ENCODE data around the gene BCL2L14.
"Not testable (repeated sequence)": the region's sequence is repeated elsewhere in the genome, so short reads cannot be mapped to it uniquely, and the experiment has no call there.

BCL2L14 gene

GRCh38 chr12:12097891-12098690 is 27.4 kb downstream of the BCL2L14 start:
- no peak for TF ChIP-seq CTCF (IDR thresholded peaks at IDR 0.05; ENCODE audit: insufficient read depth, low read depth, low read length, missing control alignments)
- H3K4me3 ChIP-seq (ENCODE audit: low read depth, low read length), result no peak overlapping the region
- DNase-seq (ENCODE audit: low read depth), result no peak

DNA sequence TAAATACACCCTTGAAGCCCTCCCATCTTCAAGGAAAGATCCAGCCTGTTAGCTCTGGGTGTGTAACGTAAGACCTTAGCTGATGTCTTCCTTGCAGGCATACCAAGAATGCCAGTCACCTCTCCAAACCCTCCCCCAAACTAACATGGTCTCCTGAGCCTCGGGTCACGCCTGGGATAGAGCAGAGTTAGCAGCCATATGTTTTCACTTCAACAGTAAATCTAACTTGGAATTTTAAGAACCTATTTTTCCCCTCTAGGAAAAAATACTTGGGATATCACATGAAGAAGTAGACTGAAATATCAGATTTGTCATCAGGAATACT is 27.9 kb downstream of the BCL2L14 start:
- no peak for TF ChIP-seq CTCF (IDR thresholded peaks at IDR 0.05; ENCODE audit: insufficient read depth, low read depth, low read length, missing control alignments)
- DNase-seq (ENCODE audit: low read depth), result no peak
- no peak overlapping the region for H3K4me3 ChIP-seq (ENCODE audit: low read depth, low read length)

DNA sequence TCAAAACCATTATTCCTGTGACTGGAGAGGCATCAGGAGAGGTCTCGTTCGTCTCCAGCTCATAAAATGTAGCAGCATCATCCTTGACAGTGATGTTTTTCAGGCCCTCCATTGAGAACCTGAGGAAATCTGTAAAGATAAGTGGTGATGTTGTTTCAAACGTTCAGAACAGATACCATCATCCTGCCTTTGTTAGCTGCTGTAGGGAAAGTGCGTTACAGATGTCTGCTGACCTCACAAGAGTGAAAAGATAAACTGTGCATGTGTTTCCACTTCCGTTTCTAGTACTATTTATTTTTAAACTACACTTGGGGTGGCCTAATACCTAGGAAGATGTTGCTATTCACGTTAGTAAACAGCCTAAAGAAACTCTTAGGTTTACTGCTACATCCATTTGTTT is 28.4 kb downstream of the BCL2L14 start:
- TF ChIP-seq CTCF (IDR thresholded peaks at IDR 0.05; ENCODE audit: insufficient read depth, low read depth, low read length, missing control alignments), result no peak
- DNase-seq (ENCODE audit: low read depth), result no peak
- H3K4me3 ChIP-seq (ENCODE audit: low read depth, low read length), result no peak overlapping the region

GRCh38 chr12:12107678-12108077 is 36.9 kb downstream of the BCL2L14 start:
- H3K4me3 ChIP-seq (ENCODE audit: low read depth, low read length), result no peak overlapping the region
- DNase-seq (ENCODE audit: low read depth), result no peak
- TF ChIP-seq CTCF (IDR thresholded peaks at IDR 0.05; ENCODE audit: insufficient read depth, low read depth, low read length, missing control alignments), result no peak

DNA sequence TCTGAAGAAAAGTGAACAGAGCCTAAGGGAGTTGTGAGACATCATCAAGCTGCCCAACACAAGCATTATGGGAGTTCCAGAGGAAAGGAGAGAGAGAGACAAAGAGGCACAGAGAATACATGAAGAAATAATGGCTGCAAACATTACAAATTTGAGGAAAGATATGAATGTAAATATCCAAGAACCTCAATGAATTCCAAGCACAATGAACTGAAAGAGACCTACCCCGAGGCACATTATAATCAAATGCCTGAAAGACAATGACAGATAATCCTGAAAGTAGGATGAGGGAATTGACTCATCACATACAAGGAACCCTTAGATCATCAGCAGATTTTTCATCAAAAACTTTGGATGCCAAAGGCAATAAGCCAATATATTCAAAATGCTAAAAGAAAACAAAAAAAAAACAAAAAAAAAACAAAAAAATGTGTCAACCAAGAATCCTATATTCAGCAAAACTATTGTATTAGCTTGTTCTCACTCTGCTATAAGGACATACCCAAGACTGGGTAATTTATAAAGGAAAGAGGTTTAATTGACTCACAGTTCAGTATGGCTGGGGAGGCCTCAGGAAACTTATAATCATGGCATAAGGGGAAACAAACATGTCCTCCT is 37.8 kb downstream of the BCL2L14 start:
- H3K4me3 ChIP-seq (ENCODE audit: low read depth, low read length), result no peak overlapping the region
- no peak for TF ChIP-seq CTCF (IDR thresholded peaks at IDR 0.05; ENCODE audit: insufficient read depth, low read depth, low read length, missing control alignments)
- DNase-seq (ENCODE audit: low read depth), result no peak

- H3K4me3 ChIP-seq (ENCODE audit: low read depth, low read length); DNase-seq (ENCODE audit: low read depth): not testable (repeated sequence)
Measured at GRCh38 chr12:12110923-12111555, 40.3 kb downstream of the BCL2L14 start.

GRCh38 chr12:12115514-12115913 is 44.8 kb downstream of the BCL2L14 start:
- H3K4me3 ChIP-seq (ENCODE audit: low read depth, low read length), result no peak overlapping the region
- TF ChIP-seq CTCF (IDR thresholded peaks at IDR 0.05; ENCODE audit: insufficient read depth, low read depth, low read length, missing control alignments), result no peak
- DNase-seq (ENCODE audit: low read depth), result no peak
